Amygdala (tissue), 56 donors: ENCODE results near the gene NEDD4L.
"Not testable (repeated sequence)": the region's sequence is repeated elsewhere in the genome, so short reads cannot be mapped to it uniquely, and the experiment has no call there.

Experiments used
- DNase-seq, 56 donors: peaks; one replicate each; lab custom pipeline; 2025; lab: John Stamatoyannopoulos, UW

Gene NEDD4L

GRCh38 chr18:58251416-58251815 is 207.4 kb downstream of the NEDD4L start:
- no peak for DNase-seq

GRCh38 chr18:58252166-58252565 is 208.1 kb downstream of the NEDD4L start:
- no peak for DNase-seq

- no peak for DNase-seq
Measured at GRCh38 chr18:58253318-58253717, 209.3 kb downstream of the NEDD4L start.

GRCh38 chr18:58253871-58254270 is 209.8 kb downstream of the NEDD4L start:
- no peak for DNase-seq

- no peak for DNase-seq
Measured at GRCh38 chr18:58254873-58255511, 211.0 kb downstream of the NEDD4L start.

GRCh38 chr18:58255701-58256311 is 211.8 kb downstream of the NEDD4L start:
- DNase-seq, result no peak

- no peak for DNase-seq
Measured at GRCh38 chr18:58256316-58257080, 212.5 kb downstream of the NEDD4L start.

- peak in 1 of 56 donors; percentile 14 for DNase-seq
Measured at GRCh38 chr18:58257461-58257860, 213.4 kb downstream of the NEDD4L start.

- DNase-seq, result no peak
Measured at GRCh38 chr18:58258692-58259342, 214.8 kb downstream of the NEDD4L start.

- no peak for DNase-seq
Measured at GRCh38 chr18:58263055-58263957, 219.3 kb downstream of the NEDD4L start.

- DNase-seq, result no peak
Measured at GRCh38 chr18:58264075-58264474, 220.0 kb downstream of the NEDD4L start.

GRCh38 chr18:58264840-58265239 is 220.8 kb downstream of the NEDD4L start:
- DNase-seq, result no peak

- not testable (repeated sequence) for DNase-seq
Measured at GRCh38 chr18:58265489-58265888, 221.5 kb downstream of the NEDD4L start.

GRCh38 chr18:58266291-58266690 is 222.3 kb downstream of the NEDD4L start:
- no peak for DNase-seq

GRCh38 chr18:58267493-58267892 is 223.5 kb downstream of the NEDD4L start:
- peak in 19 of 56 donors; percentile 4 to 69 (median 30) for DNase-seq

- no peak for DNase-seq
Measured at GRCh38 chr18:58268849-58269248, 224.8 kb downstream of the NEDD4L start.

- DNase-seq, result no peak
Measured at GRCh38 chr18:58269931-58270330, 225.9 kb downstream of the NEDD4L start.

GRCh38 chr18:58270396-58270795 is 226.4 kb downstream of the NEDD4L start:
- no peak for DNase-seq

- DNase-seq, result no peak
Measured at GRCh38 chr18:58271770-58272169, 227.7 kb downstream of the NEDD4L start.

GRCh38 chr18:58272209-58272608 is 228.2 kb downstream of the NEDD4L start:
- no peak for DNase-seq
